Activated CD8-positive, alpha-beta T cell treated with anti-CD3 and anti-CD28 coated beads, Interleukin-2, amount 10 ng/mL, durations not matched to agents 7 days and 5 days (primary cell): ENCODE results near the gene CMIP. TPM values are rescaled to one million over a fixed set of nuclear protein-coding genes. Genes with fewer than 3 reads are reported as not detected.

Source experiments
- ATAC-seq: fragments of 150-1000 bp; cut with Tn5 transposase; one replicate; pipeline ENCODE4 v1.10.0; 2021; ENCODE audit warnings: moderate library complexity
- CTCF ChIA-PET: fragments of 350-600 bp; sonication (Branson Sonifier 250); formaldehyde crosslinking; loops from one replicate; lab custom pipeline; 2021; ENCODE audit warnings: antibody characterized with exemption; lab: Charles Lee
- POLR2A ChIA-PET: fragments of 350-600 bp; sonication (Branson Sonifier 250); formaldehyde crosslinking; loops from one replicate; lab custom pipeline; 2021; ENCODE audit warnings: antibody characterized with exemption; lab: Charles Lee
- DNase-seq: peaks from one replicate; pipeline ENCODE4 v3.0.0-alpha.2; 2020
- H3K27ac Mint-ChIP-seq: one replicate; pipeline ENCODE4 v1.8.0; 2021; ENCODE audit warnings: mild to moderate bottlenecking, mixed read lengths
- H3K27me3 Mint-ChIP-seq: one replicate; pipeline ENCODE4 v1.8.0; 2021; ENCODE audit warnings: low read depth, mixed read lengths
- H3K36me3 Mint-ChIP-seq: one replicate; pipeline ENCODE4 v1.8.0; 2021; ENCODE audit warnings: low read depth, mixed read lengths
- H3K4me1 Mint-ChIP-seq: one replicate; pipeline ENCODE4 v1.8.0; 2021; ENCODE audit warnings: low read depth, mixed read lengths
- H3K4me3 Mint-ChIP-seq: one replicate; pipeline ENCODE4 v1.8.0; 2021; ENCODE audit warnings: mild to moderate bottlenecking, mixed read lengths
- H3K9me3 Mint-ChIP-seq: one replicate; pipeline ENCODE4 v1.8.0; 2022; ENCODE audit warnings: mixed read lengths; ENCODE audit not compliant: insufficient read depth
- total RNA-seq, 2 experiments: library from RNA; stranded (reverse); gene quantifications; one replicate each; pipeline ENCODE4 v1.2.3, GENCODE V29; 2021

Gene CMIP
- total RNA-seq, 2 experiments from 2014 or later, result 62.5 to 70.4 TPM

DNA sequence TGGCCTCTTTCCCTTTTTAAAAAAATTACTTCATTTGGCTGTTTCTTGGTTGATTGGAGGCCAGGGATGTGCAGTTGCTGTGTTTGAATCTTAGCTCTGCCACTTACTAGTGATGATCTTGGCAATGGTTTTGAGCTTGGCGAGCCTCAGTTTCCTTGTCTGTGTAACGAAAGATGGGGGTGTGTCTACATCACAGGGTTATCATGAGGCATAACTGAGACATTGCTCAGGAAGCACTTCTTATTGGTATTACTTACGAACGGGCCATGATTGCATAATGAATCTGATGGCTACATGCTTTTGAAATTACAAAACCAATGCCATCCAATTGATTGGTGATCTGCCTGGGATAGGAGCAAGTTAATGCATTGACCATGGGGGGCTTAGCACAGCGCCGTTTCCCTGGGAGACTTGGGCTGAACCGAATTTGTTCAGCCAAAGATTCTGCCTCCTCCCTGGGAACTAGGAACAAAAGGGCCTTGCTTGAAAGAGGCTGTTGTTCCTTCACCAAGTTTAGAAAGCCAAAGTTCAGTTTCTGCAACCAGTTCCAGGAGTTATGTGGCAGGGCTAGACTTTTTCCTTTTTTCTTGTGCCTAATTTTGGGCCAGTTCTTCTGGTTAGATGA lies 21.9 kb downstream of the CMIP start:
- Mint-ChIP-seq H3K27me3 (no peaks in the 10 kb centered on the region), H3K27ac (peak overlapping the region; percentile 14), H3K9me3 (no peaks in the 10 kb centered on the region), H3K4me3 (no peak overlapping the region), H3K4me1 (peaks cover 79% of the 10 kb centered on the region), H3K36me3 (peaks cover 51% of the 10 kb centered on the region)
- ChIA-PET CTCF (no interaction called here), POLR2A (no interaction called here)
- DNase-seq (no peak), ATAC-seq (no peak)

DNA sequence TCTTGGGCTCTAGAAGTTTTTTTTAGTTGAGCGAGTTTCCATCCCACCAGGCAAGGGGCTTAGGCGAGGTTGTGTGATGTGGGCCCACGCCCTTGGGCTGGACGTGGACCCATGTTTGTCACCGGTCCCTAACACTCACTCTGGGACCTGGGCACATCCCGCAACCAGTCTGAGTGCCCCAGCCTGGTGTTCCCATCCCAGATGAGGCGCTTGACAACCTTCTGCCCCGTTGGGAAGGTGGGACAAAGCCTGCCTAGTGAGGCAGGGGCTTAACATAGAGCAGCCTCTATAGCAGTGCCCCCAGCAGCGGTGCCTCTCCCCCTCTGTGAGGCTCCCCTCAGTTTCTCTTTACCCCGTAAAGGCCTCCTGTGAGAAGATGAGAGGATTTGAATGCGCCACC lies 22.5 kb downstream of the CMIP start:
- Mint-ChIP-seq H3K4me1 (peaks cover 81% of the 10 kb centered on the region), H3K36me3 (peaks cover 54% of the 10 kb centered on the region), H3K9me3 (no peaks in the 10 kb centered on the region), H3K4me3 (no peak overlapping the region), H3K27ac (no peak overlapping the region), H3K27me3 (no peaks in the 10 kb centered on the region)
- DNase-seq (no peak), ATAC-seq (no peak)
- CTCF ChIA-PET, result no interaction called here
- POLR2A ChIA-PET, result interaction anchor here (0.8 kb wide), 1 partner anchor 21 kb away, joined by 3 read pairs; no protein-coding TSS in a partner anchor

DNA sequence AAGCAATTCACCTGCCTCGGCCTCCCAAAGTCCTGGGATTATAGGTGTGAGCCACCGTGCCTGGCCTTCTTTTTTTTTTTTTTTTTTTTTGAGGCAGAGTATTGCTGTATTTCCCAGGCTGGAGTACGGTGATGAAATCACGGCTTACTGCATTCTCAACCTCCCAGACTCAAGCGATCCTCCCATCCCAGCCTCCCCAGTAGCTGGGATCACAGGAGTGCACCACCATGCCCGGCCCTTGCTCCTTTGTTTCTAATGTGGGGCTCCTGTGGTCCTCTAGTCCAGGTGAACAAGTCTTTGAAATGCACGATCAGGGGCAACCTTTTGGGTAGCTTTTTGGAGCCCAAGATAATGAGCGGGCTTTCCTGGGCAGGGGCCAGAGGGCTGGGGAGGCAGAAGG lies 23.2 kb downstream of the CMIP start:
- Mint-ChIP-seq H3K9me3 (no peaks in the 10 kb centered on the region), H3K4me1 (peaks cover 81% of the 10 kb centered on the region), H3K36me3 (peaks cover 53% of the 10 kb centered on the region), H3K27me3 (no peaks in the 10 kb centered on the region), H3K27ac (peak overlapping the region; percentile 88), H3K4me3 (no peak overlapping the region)
- ChIA-PET CTCF (no interaction called here), POLR2A (interaction anchor here (0.8 kb wide), 1 partner anchor 21 kb away, joined by 3 read pairs; no protein-coding TSS in a partner anchor)
- DNase-seq, result no peak
- no peak for ATAC-seq

DNA sequence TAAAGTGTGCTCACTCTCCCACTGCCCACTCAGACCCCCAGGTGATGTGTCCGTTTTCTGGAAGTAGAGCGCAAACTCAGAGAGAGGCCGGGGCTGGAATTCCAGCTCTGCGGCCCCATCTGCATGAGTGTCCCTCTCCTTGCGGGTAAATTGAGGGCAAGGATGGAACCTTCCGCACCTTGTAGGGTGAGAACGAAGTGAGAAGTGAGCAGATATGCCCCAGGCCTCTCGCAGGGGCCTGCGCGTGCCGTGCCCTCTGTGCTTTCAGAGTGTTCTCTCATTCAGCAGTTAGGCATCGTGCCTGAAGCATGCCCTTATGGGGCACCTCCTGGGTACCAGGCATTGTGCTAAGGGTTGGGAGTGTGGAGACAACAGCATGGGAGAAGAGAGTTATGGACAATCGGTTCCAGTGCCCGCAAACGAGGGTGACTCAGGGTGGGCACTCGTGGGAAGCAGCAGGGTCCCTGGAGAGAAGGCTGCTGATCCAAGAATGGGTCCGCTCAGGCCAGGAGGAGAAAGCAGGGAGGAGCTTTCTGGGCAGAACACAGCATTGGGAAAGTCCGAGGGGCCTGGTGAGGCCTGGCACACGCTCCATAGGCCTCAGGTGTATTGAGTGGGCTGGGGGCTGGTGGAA lies 23.8 kb downstream of the CMIP start:
- no peak for ATAC-seq
- Mint-ChIP-seq H3K4me1 (peaks cover 87% of the 10 kb centered on the region), H3K36me3 (peaks cover 55% of the 10 kb centered on the region), H3K27ac (peak overlapping the region; percentile 88), H3K9me3 (no peaks in the 10 kb centered on the region), H3K27me3 (no peaks in the 10 kb centered on the region), H3K4me3 (no peak overlapping the region)
- POLR2A ChIA-PET, result interaction anchor here (1.5 kb wide), 1 partner anchor 14 kb away, joined by 6 read pairs; no protein-coding TSS in a partner anchor
- DNase-seq, result no peak
- CTCF ChIA-PET, result interaction anchor here (1.6 kb wide), 1 partner anchor 229 kb away, joined by 3 read pairs; no protein-coding TSS in a partner anchor

DNA sequence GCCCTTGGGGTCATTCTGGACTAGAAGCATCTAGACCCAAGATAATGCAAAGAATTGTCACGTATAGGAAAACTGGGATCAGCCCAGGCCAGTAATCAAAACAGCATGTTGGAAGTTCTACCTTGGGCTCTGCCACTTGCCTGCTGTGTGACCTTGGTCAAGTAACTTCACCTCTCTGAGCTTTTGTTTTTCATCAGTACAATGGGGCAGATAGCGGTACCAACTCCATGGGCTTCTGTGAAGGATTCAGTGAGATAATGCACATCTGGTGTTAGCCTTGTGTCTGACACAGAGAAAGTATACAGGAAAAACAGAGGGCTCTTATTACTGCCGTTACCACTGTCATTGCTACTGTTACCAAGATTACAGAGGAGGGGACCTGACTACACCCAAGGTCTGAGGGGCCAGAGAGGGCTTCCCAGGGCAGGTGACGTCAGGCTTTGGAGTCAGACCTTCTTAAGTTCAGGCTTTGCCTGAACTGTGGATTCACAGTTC lies 24.6 kb downstream of the CMIP start:
- H3K9me3 Mint-ChIP-seq, result no peaks in the 10 kb centered on the region
- CTCF ChIA-PET, result interaction anchor here (0.8 to 1.8 kb wide), 5 partner anchors 18 to 228 kb away, joined by 3 to 15 read pairs (median 4); no protein-coding TSS in a partner anchor
- no peak for DNase-seq
- peak overlapping the region; percentile 75 for H3K4me3 Mint-ChIP-seq
- peak; percentile 21 for ATAC-seq
- peaks cover 57% of the 10 kb centered on the region for H3K36me3 Mint-ChIP-seq
- POLR2A ChIA-PET, result interaction anchor here (1.0 to 1.6 kb wide), 10 partner anchors 8 to 52 kb away, joined by 3 to 14 read pairs (median 5); no protein-coding TSS in a partner anchor
- H3K27ac Mint-ChIP-seq, result peak overlapping the region; percentile 88
- no peaks in the 10 kb centered on the region for H3K27me3 Mint-ChIP-seq
- peaks cover 90% of the 10 kb centered on the region for H3K4me1 Mint-ChIP-seq

DNA sequence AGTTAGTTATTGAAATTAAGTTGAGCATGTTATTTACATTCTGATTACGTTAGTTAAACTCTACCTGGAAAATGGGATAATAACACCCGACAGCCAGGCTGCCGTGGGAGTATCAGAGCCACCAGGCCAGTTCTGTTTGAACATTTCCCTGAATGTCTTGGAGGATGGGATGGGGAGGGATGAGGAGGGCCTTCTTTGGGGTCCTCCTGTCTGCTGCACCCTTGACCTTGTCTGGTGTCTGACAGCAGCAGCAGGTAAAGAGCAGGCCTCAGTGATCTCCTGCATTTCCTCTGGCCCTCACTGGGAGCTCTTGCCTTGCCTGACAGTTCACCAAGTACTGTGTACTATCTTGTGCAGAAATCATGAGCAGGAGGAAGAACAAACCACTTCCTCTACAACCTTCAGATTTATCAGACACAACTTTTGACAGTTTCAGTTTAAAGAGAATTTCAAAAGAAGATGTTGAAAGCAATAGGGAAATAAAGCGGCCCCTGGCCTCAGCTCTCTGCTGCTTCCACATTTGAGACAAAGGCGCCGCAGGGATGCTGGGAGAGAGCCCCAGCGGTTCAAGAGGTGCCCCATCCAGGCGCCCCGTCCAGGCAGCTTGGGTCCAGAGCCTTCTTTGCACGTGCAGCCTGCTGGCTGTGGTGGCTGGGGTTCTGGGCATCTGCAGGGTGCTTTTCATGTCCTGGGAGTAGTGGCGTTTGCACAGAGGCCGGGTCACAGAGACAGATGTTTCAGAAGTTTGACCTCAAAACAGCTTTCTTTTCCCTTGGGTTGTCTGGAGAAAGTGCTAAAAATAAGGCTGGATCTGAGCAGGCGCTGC lies 25.3 kb downstream of the CMIP start:
- Mint-ChIP-seq H3K9me3 (no peaks in the 10 kb centered on the region), H3K36me3 (peaks cover 53% of the 10 kb centered on the region), H3K27ac (peak overlapping the region; percentile 88), H3K4me3 (peak overlapping the region; percentile 75), H3K27me3 (no peaks in the 10 kb centered on the region), H3K4me1 (peaks cover 88% of the 10 kb centered on the region)
- CTCF ChIA-PET, result interaction anchor here (0.8 to 1.8 kb wide), 11 partner anchors 11 to 434 kb away, joined by 3 to 15 read pairs (median 4); partner anchors contain the start of gene ATMIN
- peak; percentile 68 for DNase-seq
- POLR2A ChIA-PET, result interaction anchor here (1.0 to 1.6 kb wide), 12 partner anchors 9 to 52 kb away, joined by 3 to 14 read pairs (median 4); no protein-coding TSS in a partner anchor
- peak; percentile 96 for ATAC-seq

DNA sequence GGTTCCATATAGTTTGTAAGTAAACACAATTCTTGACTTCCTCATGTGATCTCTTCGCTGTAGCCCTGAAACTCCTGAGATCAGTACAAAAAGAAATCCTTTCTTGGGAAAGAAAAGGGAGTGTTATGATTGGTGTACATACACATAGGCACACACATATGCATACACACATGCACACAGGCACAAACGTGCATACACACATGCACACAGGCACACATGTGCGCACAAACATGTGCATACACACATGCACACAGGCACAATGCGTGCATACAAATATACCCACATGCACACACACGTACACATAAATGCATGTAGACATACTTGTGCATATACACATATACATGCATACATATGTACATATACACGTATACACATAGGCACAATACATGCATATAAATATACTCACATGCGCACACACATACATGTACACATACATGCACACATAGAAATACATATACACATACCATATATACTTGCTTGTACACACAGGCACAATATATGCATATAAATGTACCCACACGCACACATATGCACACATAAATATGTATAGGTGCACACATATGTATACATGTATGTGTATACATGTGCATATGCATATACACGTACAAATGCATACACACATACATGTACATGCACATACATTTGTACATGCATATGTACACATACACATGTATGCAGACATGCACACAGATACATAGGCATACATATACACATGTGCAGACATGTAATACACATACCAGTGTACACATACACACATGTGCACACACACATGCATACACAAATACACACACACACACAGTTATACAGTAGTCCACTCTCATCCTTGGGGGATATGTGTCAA lies 26.4 kb downstream of the CMIP start:
- DNase-seq (no peak), ATAC-seq (no peak)
- no peaks in the 10 kb centered on the region for H3K9me3 Mint-ChIP-seq
- peaks cover 94% of the 10 kb centered on the region for H3K4me1 Mint-ChIP-seq
- ChIA-PET CTCF (interaction anchor here (1.2 to 1.8 kb wide), 7 partner anchors 10 to 163 kb away, joined by 3 to 15 read pairs (median 5); no protein-coding TSS in a partner anchor), POLR2A (interaction anchor here (1.2 to 1.7 kb wide), 4 partner anchors 14 to 25 kb away, joined by 4 to 14 read pairs (median 6); no protein-coding TSS in a partner anchor)
- no peaks in the 10 kb centered on the region for H3K27me3 Mint-ChIP-seq
- H3K4me3 Mint-ChIP-seq, result peak overlapping the region; percentile 75
- peak overlapping the region; percentile 88 for H3K27ac Mint-ChIP-seq
- peaks cover 56% of the 10 kb centered on the region for H3K36me3 Mint-ChIP-seq

DNA sequence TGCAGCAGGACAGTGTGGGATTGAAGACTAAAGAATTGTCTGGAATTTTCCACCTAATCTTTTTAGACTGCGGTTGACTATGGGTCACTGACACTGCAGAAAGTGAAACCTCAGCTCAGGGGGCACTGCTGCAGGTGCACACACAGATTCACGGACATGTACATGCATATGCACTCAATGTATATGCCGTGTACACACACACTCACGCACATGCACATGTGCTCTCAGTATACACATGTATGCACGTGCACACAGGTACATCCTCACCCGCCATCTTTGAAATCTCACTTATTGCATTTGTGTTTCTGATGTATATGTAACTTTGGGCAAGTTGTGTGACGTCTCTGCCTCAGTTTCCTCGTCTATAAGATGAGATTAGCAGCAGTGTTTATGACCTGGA lies 27.3 kb downstream of the CMIP start:
- Mint-ChIP-seq H3K4me1 (peaks cover 95% of the 10 kb centered on the region), H3K4me3 (no peak overlapping the region), H3K27ac (peak overlapping the region; percentile 43), H3K9me3 (no peaks in the 10 kb centered on the region), H3K27me3 (no peaks in the 10 kb centered on the region), H3K36me3 (peaks cover 61% of the 10 kb centered on the region)
- DNase-seq, result no peak
- ATAC-seq, result no peak
- ChIA-PET CTCF (interaction anchor here (1.4 kb wide), 1 partner anchor 68 kb away, joined by 3 read pairs; no protein-coding TSS in a partner anchor), POLR2A (interaction anchor here (1.0 to 1.7 kb wide), 2 partner anchors 10 to 13 kb away, joined by 3 to 4 read pairs; no protein-coding TSS in a partner anchor)

DNA sequence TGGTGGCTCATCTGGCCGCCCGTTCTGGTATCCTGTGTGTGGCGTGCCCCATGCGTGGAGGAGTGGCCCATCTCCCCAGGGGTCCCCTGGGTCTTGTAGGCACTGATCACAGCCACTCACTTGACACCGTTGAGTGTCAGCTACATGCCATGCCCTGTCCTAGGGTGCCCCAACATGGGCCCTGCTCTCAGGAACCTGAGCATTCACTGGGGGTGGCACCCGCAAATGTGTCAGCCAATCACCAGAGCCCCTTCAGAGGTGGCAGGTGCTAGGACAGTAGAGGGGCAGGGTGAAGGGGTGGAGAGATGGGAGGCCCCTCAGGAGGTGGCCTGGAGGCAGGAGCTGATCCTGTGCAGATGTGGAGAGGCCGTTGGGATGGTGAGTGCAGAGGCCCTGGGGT lies 27.8 kb downstream of the CMIP start:
- H3K4me1 Mint-ChIP-seq, result peaks cover 95% of the 10 kb centered on the region
- POLR2A ChIA-PET, result interaction anchor here (0.7 to 1.7 kb wide), 3 partner anchors 9 to 13 kb away, joined by 3 to 4 read pairs (median 3); no protein-coding TSS in a partner anchor
- H3K36me3 Mint-ChIP-seq, result peaks cover 66% of the 10 kb centered on the region
- CTCF ChIA-PET, result interaction anchor here (1.4 kb wide), 1 partner anchor 69 kb away, joined by 3 read pairs; no protein-coding TSS in a partner anchor
- ATAC-seq, result no peak
- H3K27me3 Mint-ChIP-seq, result no peaks in the 10 kb centered on the region
- no peak overlapping the region for H3K4me3 Mint-ChIP-seq
- peak overlapping the region; percentile 43 for H3K27ac Mint-ChIP-seq
- H3K9me3 Mint-ChIP-seq, result no peaks in the 10 kb centered on the region
- DNase-seq, result no peak

DNA sequence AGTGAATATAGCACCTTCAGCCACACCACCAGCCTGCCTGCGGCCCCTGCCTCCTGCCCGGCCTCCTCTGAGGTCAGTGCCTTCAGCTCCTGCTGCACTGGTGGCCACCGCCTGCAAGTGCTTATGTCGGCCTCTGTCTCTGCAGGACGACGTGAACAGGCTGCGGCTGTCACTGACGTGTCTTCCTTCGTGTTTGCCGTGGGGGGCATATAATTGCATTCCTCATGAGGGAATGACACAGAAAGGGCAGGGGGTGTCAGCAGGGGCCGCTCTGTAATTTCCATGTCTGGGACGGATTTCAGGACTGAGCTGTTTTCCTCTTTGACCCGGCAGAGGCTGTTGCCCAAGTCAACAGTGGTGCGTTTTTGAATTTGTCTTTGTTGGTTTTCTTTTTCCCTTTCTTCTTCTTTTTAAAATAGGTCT lies 28.5 kb downstream of the CMIP start:
- ATAC-seq (no peak), DNase-seq (no peak)
- H3K36me3 Mint-ChIP-seq, result peaks cover 66% of the 10 kb centered on the region
- ChIA-PET POLR2A (interaction anchor here (0.6 to 1.0 kb wide), 3 partner anchors 9 to 27 kb away, joined by 3 to 4 read pairs (median 3); no protein-coding TSS in a partner anchor), CTCF (no interaction called here)
- peaks cover 97% of the 10 kb centered on the region for H3K4me1 Mint-ChIP-seq
- H3K9me3 Mint-ChIP-seq, result no peaks in the 10 kb centered on the region
- peak overlapping the region; percentile 15 for H3K27ac Mint-ChIP-seq
- H3K4me3 Mint-ChIP-seq, result no peak overlapping the region
- no peaks in the 10 kb centered on the region for H3K27me3 Mint-ChIP-seq
